GM21529 (cell line): Measurements from ENCODE around the gene SGPL1.

Experiments used
- ATAC-seq: cut with Tn5 transposase; IDR thresholded peaks from one replicate; pipeline ENCODE4 v1.9.1; 2021; ENCODE audit not compliant: unreplicated experiment

SGPL1 gene

DNA sequence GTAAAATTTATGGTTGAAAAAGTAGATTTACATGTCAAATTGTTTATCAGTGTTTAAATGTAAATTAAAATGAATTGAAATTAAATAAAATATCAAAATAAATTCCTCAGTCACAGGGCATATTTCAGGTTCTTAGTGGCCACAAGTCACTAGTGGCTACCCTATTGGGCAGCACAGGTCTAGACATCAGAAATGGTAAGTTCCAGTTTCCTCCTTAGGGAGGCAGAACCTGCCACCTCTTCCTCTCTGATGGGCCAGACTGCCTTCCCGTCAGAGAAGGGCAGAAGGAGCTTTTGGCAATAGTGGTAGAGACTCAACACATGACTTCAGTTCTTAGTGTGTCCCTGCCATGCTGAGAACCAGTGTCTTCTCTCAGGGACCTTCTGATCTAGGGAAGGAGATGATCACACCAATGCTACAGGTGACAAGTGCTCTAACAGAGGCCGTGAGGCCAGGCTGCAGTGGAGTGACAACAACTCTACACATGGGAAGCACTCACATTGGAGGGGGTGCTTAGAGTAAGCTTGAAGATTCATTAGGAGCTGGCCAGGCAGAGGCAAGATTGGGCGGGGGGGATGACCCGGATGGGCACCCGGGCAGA lies 87.0 kb downstream of the SGPL1 start:
- no peak for ATAC-seq

DNA sequence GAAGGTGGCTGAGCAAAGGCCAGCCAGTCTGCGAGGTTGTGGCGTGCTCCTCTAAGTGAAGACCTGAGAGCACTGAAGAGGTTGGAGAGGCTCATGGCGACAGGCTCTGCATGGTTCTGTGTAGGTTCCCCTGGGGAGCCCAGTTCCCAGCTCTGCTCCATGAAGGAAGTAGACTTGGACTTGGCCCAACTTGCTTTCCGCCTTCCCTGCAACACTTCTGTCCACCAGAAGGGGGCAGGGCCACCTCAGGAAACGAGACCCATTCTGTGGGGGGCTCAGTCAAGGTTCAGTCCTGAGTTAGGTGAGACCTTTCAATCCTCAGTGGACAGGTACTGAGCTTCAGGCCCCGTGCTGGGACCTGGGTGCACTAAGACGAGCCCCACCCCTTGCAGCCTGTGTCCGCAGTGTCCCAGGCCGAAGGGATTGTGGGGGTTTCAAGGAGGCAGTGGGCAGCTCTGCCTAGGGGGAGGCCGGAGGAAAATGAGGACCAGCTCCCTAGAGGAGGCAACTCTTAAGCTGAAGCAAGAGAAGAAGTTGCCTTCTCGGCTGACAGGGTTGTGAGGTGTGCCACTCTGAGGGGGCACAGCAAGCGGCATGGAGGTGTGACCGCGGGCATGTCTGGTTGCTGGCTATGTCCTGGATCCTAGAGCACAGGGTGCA lies 87.6 kb downstream of the SGPL1 start:
- no peak for ATAC-seq

DNA sequence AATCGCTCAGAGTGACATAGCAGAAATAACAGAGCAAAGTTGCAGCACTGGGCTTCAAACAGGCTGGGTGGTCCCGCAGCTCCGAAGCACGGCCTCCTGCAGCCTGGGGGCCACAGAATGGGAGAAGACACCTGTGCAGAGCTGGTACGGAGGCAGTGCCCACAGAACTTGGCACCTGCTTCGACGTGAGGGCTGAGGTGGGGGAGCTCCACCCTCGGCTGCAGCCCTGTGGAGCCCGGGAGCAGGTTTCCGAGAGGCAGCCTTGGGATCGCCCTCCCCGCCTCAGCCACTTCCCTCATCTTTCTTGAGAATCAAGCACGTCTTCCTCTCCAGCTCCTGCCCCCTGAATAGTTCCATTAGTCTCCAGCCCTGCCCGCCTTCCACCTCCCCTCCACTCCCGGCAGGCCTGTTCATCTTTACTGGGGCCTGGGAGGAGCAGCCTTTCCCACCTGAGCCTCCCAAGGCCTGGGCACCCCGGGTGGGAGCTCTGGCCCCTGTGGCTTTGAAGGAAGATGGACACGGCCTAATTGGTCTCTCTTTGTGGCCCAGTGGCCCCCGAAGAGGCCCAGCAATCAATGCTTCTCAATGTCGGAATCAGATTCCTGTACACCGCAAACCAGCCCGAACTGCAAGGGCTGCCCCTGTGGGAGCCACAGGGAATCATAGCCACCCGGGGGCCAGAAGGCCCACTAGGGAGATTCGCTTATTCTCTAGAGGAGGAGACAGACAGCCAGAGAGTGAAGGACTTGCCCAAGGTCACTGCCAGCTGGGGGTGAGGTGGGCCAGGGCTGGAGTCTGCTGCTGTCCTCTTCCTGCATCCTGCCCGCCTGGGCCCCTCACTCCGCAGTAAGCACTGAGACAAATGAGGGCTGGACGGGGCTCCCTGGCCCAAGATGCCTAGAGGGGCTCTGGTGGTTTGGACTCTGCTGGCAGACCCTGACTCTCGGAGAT lies 89.6 kb downstream of the SGPL1 start:
- no peak for ATAC-seq

DNA sequence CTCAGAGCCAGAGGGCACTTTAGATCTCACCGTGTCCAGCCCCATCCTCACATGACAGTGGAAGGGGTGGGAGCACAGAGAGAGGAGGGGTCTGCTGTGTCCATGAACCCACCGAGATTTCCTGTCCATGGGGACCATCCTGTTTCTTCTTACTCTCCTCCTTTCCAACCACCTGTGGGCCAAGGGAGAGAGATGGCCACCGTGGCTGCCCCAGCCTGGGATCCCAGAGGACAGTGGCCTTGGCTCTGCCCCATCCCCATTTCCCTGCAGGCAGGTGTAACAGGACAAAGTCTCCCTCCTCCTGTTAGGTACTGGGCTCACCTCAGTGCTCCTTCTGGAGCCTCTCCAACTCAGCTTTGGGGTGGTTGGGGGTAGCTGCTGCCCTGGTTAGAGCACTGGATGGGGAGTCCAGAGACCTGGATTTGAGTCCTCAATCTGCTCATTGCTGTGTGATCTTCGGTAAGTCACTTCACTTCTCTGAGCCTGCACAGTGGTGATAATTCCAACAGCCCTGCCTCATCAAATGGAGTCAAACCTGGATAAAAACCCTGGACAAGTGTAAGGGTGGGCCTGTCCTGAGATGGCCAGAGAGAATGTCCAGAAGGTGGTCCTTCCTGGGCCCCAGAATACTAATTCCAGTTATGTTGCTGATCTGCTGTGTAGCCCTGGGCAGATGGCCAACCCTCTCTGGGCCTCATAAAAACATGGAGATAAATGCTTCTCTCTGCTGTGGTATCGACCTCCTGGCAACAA lies 90.5 kb downstream of the SGPL1 start:
- no peak for ATAC-seq

DNA sequence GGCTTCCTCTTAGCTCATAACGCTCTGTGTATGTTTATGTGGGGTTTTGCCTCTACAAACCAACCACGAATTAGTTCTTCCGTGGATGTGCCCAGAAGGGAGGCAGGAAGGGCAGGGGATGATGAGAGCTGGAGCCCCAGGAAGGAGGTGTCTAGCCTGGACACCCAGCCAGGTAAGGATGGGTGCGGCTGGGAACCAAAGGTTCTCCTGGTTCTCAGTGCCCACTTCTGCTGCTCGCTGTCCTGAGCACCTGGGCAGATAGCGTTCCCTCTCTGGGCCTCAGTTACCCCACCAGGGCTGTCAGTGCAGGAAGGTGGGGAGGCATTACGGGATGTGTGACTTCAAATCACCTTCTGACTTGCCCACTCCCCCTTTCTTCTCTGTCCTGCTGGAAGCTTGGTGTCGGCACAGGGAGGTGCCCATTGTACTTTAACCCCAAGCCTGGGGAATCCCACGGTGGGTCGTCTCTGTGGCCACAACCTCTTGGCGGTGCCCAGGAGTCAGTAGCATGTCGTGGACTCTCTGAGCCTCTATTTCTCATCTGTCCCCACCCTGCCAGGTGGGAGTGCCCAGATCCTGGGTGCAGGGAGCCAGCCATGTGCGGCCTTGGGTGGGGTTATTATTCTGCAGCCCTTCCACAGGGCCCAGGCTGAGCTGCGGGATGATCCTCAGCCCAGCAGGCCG lies 91.3 kb downstream of the SGPL1 start:
- no peak for ATAC-seq

DNA sequence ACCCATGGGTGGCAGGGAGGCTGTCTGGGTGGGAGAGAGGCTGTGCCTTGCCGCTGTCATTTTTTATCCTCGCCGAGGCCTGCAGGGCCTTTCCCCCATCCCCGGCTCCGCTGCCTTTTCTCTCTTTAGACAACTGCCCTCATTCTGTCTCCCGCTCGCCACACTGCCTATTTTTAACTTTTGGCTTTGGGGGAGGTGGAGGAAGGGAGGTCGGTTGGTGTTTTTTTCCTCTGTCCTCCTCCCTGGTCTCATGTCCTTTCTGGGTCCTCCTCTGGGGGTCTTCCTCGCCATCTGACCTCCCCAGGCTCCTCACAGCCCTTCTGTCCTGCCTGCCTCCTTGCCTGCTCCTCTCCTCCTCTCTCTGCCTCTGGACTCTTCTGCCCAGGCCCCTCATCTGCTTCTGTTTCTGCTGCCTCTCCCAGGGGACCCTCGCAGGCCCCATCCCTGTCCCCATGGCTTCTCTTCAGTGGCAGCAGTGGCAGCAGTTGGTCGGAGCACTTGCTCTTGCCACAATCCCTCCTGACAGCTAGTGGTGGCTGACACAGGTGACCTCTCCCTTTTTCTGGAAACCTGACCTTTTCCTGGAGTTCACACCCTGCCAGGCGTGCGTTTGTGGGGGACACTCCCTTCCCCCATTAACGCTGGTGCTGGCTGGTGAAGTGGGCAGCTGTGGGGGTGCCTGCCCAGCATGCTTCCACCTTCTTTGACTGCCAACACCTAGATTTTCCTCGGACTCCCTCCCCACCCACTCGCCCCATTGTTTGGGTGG lies 92.1 kb downstream of the SGPL1 start:
- no peak for ATAC-seq

DNA sequence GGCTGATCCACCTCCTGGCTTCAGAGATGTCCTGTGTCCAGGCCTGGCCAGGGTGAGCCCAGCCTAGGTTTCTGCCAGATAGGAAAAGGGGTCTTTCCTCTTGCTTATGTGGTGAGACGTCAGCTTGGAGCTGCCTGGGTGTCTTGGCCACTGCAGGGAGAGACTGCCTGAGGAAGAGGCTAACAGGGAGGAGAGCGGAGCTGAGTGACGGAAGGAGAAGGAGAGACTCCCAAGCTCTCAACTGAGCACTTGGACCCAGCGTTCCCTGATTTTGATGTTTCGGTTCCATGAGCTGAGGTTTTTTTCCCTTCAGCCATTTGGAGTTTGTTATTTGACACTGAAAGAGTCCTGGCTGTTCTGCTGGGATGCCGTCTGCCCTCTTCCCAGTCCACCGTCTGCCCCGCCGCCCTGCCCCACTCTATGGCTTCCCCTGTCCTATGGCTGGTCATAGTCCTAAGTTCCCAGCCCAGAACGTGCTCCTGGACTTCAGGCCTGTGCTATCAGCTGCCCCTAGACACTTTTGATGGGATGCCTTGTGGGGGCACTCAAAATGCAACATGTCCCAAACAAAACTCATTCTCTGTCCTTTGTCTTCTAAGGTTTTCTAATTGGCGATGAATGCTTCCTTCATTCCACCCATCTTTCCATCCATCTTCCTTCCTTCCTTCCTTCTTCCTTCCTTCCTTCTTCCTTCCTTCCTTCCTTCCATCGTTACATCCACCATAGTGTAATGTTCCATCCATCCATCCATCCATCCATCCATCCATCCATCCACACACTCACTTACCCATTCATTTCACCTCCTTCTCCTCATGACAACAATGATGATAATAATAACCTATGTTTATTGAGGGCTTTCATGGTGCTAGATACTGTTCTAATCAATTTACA lies 92.9 kb downstream of the SGPL1 start:
- ATAC-seq: no peak

DNA sequence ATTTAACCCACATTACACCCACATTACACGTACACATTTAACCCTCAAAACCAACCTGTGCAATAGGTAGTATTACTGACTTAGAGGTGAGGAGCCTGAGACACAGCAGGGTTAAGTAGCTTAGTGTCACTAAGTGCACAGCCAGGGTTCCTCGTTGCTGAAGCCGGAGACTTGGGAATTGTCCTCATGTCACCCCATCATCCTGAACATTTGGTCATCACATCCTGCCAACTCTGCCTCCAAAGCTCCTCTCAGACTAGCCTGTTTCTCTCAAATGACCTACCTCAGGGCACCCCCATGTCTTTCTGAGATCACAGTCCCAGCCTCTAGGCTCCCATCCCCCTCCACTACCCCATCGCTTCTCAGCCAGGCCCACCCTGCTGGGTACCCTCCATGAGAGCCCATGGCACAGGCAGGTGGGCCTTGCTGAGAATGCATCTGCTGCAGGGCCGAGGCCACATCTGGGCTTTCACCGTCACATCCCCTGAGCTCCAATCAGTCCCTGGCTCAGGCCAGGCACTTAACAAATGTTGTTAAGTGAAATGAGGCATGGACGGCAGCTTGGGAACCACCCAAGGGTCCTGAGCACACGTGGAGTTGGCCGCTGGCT lies 93.7 kb downstream of the SGPL1 start:
- ATAC-seq: no peak

DNA sequence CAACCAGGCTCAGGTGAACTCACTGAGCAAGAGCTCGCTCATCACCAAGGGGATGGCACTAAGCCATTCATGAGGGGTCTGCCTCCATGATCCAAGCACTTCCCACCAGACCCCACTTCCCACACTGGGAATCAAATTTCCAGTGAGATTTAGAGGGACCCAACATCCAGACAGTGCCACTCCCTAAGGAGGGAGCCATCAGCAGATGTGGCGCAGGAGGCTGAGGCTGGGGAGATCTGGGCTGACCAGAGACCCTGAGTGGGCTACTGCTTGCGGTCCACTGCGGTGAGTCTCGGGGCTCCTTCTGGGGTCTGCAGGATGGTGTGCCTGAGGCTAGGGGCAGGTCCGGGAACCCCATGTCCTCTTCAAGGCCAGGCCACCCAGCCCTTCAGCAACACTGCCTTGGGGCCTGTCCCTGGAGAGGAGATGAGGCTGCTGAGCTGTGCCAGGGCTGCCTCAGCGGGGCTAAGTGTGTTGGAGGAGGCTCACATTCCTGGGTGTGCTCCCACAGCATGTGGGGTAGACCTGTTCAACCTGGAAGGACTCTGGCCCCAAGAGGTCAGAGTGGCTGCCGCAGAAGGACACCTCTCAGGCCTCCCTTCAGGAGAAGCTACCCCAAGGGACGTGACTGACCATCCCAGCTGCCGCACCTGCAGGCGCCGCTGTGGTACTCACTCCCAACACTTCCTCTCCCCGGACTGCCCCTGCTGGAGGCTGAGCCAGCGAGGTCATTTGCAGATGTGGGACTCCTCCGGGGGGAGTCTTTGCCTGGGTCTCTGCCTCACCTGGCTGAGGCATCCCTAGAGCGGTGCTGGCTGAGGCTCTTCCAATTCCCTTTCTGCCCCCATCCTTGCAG lies 95.0 kb downstream of the SGPL1 start:
- no peak for ATAC-seq

DNA sequence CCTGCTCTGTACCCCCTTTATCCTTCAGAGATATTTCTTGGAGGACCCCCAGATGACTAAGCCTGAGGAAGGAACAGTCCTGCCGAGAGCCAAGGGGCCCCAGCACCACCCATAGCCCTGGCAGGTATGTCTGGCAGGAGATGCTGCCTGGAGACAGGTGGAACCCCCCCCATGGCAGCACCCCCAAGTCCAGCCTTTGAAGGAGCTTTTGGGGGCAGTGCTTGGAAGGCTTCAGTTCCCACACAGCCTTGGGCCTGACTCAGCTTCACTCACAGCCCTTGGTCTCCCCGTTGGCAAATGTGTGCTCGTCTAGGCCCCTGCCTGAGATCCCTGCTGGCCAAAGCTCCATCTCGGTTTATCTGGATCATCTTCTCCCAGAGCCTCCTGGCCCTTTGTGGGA lies 95.6 kb downstream of the SGPL1 start:
- no peak for ATAC-seq

DNA sequence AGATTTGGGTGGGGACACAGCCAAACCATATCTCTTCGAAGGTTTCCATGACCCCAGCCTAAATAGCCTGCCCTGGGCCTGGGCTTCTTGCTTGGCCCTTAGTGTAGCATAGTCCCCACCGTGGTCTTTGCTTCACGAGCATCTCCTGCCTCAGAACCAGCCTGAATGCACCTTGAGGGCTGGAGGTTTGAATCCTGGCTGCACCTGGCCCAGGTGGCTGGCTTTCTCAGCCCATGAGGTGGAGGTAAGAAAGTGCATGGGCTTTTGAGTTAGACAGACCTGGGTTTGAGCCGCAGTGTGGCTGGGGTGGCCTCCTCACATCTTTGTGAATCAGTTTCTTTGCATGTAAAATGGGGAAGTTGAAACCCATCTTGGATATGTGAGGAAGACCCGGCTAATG lies 96.8 kb downstream of the SGPL1 start:
- ATAC-seq: no peak

DNA sequence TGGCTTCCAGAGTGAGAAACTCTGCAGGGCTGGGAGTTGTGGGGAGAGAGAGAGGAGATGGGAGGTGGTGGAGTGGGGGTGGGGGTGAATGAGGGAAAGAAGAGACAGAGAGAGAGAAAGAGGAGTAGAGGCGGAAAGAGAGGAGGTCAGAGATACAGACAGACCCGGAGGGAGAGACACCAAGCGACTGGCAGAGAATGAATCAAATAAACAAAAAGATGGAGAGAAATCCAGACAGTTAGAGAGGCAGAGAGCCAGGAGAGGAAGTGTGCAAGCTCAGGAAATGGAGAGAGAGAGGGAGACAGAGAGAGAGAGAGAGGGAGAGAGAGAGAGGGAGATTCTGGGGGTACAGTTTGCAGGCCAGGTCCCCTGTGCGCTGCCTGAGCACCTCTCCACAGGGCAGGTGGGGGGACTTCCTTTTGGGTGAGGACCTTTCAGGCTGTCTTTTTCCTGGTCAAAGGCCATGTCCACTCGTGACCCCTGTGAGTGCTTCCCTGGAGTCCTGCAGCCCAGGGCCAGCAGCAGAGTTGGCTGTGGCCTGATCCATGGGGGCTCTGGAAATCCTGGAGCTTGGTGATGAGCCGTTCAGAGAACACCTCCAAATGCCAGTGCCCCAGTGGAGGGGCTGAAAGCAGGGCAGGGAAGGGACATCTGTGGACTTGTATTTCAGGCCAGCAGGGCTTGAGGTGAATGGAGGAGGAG lies 97.6 kb downstream of the SGPL1 start:
- no peak for ATAC-seq

DNA sequence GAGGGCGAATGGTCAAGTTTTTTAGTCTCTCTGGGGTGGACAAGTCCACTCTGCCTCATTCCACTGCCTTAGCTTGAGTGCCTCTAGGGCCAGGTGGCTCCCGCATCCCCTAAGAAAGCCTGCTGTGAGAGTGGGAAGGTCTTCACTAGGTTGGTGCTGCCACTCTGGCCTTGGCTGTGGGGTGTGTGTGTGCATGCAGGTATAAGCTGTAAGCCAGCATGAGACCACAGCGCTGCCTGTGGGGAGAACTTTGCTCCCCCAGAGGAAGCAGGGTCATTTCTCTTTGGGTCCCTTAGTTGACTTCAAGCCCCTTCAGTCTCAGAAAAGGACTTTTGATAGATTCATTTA lies 98.1 kb downstream of the SGPL1 start:
- ATAC-seq: no peak

DNA sequence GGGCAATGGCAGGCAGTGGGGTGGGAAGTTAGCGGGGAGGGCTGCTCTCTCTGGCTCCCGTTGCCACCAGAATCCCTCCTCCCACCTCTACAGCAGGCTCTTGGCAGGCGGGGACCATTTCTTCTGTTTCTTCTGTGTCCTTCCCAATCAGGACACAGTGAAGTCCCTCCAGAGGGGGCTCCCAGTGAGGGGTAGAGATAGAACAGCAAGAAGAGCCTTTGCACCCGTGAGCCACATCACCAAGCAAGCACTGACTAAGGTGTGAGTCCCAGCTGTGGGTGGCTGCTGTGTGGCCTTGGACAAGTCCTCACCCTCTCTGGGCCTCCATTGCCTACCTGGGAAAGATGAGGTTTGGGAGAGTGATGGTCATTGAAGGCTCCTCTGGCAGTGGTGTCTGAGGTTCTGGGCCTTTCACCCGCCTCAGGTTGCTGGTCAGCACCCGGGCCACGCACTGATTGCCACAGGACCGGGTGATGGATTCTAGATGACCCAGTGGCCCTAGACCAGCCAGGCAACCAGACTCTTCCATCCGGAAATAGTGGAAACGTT lies 98.6 kb downstream of the SGPL1 start:
- no peak for ATAC-seq

DNA sequence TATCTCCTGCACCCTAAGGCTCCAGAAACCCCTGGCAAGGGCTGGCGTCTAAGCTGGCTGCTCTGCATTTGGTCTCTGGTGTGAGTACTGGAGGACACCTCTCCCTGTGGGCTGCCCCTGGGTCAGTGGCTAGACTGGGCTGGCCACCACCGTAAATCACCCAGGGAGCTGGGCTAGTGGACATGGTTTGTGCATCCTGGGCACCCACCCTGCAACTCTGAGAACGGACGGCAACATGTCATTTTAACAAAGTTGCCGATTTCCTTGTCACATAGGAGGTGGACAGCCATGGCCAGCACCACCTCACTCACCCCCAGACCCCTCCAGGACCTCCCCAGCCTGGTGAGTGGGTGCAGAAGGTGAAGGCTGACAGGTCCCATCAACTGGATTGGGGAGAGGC lies 99.5 kb downstream of the SGPL1 start:
- ATAC-seq: no peak

DNA sequence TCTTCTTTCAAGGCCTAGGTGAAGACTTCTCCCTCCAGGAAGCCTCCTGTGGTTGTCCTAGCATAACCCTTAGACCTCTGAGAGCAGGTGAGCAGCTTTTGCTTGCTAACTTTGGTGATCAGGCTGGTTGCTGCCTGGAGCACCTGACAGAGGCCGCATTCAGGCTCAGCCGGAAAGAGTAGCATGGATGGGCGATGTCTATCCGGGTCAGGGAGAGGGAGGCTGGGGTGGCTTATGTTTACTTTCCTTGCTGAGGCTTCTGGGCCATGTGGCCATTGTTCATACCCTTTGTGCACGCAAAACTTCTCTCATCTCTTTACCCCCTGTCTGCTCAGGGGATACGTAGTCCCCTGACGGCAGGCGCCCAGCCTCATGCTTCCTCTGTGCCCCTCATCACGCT lies 100.1 kb downstream of the SGPL1 start:
- no peak for ATAC-seq

DNA sequence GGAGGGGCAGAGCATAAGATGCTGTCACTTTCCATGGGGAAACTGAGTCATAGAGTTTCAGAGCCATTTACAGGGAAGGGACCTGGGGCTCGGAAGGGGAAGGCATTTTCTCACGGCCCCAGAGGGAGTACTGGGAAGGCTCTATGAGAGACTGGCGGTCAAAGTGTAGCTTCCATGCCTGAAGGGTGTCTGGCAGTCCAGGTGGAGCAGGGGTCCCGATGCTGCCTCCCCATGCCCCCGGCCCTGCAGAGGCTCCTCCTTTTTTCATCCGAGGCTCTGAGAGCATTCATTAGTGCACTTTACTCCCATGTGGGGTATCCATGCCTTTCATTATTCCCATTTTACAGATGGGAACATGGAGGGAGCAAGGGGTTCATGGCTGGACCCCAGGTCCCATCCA lies 100.5 kb downstream of the SGPL1 start:
- no peak for ATAC-seq
